ENCODE measurements around the gene OSBPL10. TPM values are rescaled to one million over a fixed set of nuclear protein-coding genes. Genes with fewer than 3 reads are reported as not detected.

OSBPL10 gene
- total and polyA plus RNA-seq, 2 of the 8 experiments (the other 6 are each of a cell fraction or from before 2014, with no cell fraction given), result 26.2 to 86.7 TPM

- Histone ChIP-seq H3K23me2 (ENCODE audit: low read depth, low read length) (no peaks in the 10 kb centered on the region), H3K23ac (ENCODE audit: insufficient read length) (no peak overlapping the region), H4K8ac (ENCODE audit: extremely low read depth, insufficient read depth, low read length) (no peak overlapping the region), H4K20me1 (replicated peaks in 1 of 2; ENCODE audit: control insufficient read depth in 1 of 2, insufficient read depth in 2 of 2, low read length in 2 of 2) (no peaks in the 10 kb centered on the region), H2BK12ac (ENCODE audit: low read depth, low read length) (no peak overlapping the region), H2BK20ac (ENCODE audit: low read length) (no peak overlapping the region), H3K18ac (ENCODE audit: extremely low read depth, low read length) (no peak overlapping the region), H3K9ac (replicated peaks in 1 of 4; ENCODE audit: extremely low read depth in 1 of 4, low read depth in 3 of 4, low read length in 3 of 4) (no peak overlapping the region), H3K9me3 (ENCODE audit: insufficient read depth in 2 of 2, low read depth in 1 of 2, low read length in 1 of 2) (no peaks in the 10 kb centered on the region), H2BK15ac (ENCODE audit: low read length) (no peak overlapping the region), H3K56ac (replicated peaks; ENCODE audit: insufficient read length, low read depth, low read length) (no peak overlapping the region), H3K4me2 (ENCODE audit: insufficient read depth in 1 of 2, low read depth in 2 of 2, low read length in 2 of 2) (no peak overlapping the region), H3K79me1 (ENCODE audit: low read depth, low read length) (no peaks in the 10 kb centered on the region), H4K5ac (ENCODE audit: insufficient read length, low read depth, low read length) (no peak overlapping the region), H3K27ac (ENCODE audit: low read depth, low read length) (no peak overlapping the region), H3K4me3 (ENCODE audit: extremely low read depth in 1 of 4, insufficient read depth in 2 of 4, low read depth in 3 of 4, low read length in 4 of 4) (no peak overlapping the region), H3K79me2 (ENCODE audit: control insufficient read depth in 1 of 2, insufficient read depth in 2 of 2, low read length in 2 of 2) (no peaks in the 10 kb centered on the region), H2AK5ac (ENCODE audit: low read depth, low read length) (no peak overlapping the region), H2BK120ac (replicated peaks; ENCODE audit: low read depth, low read length) (no peak overlapping the region), H3K36me3 (ENCODE audit: control insufficient read depth in 2 of 4, insufficient read depth in 4 of 4, low read length in 3 of 4) (no peaks in the 10 kb centered on the region), H3K4ac (replicated peaks; ENCODE audit: insufficient read length, low read depth, low read length) (no peak overlapping the region), H4K91ac (replicated peaks; ENCODE audit: insufficient read length, low read length) (no peak overlapping the region), H3K4me1 (replicated peaks in 1 of 4; ENCODE audit: control insufficient read depth in 3 of 4, insufficient read depth in 4 of 4, low read length in 3 of 4) (no peaks in the 10 kb centered on the region), H3K27me3 (replicated peaks in 1 of 4; ENCODE audit: control insufficient read depth in 3 of 4, extremely low read depth in 1 of 4, insufficient read depth in 3 of 4, low read length in 3 of 4) (no peaks in the 10 kb centered on the region), H3K14ac (ENCODE audit: insufficient read length) (no peak overlapping the region), H2AFZ (ENCODE audit: low read length) (no peak overlapping the region), H2BK5ac (ENCODE audit: low read depth, low read length) (no peak overlapping the region)
- DNase-seq (ENCODE audit: low read depth in 1 of 2, low spot score in 2 of 2) (no peak), FAIRE-seq (no peak)
- ChIA-PET POLR2A (ENCODE audit: partially characterized antibody) (no interaction called here), CTCF (ENCODE audit: partially characterized antibody) (interaction anchor here (1.8 to 3.0 kb wide), 2 partner anchors 11 to 88 kb away, joined by 6 to 17 read pairs; no protein-coding TSS in a partner anchor)
- WGBS, 2 experiments (ENCODE audit: extremely low coverage in 1 of 2, insufficient coverage in 1 of 2, insufficient read length in 1 of 2, insufficient replicate concordance in 2 of 2, low coverage in 1 of 2, low lambda C conversion rate in 2 of 2, missing lambda C conversion rate in 1 of 2), result 88% methylated on average over 7 of the region's 7 CpGs; no CpG with 5 or more reads in 1 of the 2 experiments
These were observed 40.1 kb upstream of the OSBPL10 start for GRCh38 chr3:32021155-32021554.
